SU-DHL-6 (cell line): ENCODE data around the gene KMT5B.

Source experiments
- H2AFZ ChIP-seq: fragments of 200-600 bp; sonication (generic); 2 replicates; pipeline ENCODE4 v1.6.1; 2014; ENCODE audit warnings: low read depth, mild to moderate bottlenecking, moderate library complexity, mixed read lengths, antibody characterized with exemption, low read length; ENCODE audit not compliant: severe bottlenecking
- H3F3A ChIP-seq: fragments of 200-600 bp; shearing (Covaris generic); 2 replicates; pipeline ENCODE4 v1.6.0; 2016; ENCODE audit warnings: antibody characterized with exemption, mild to moderate bottlenecking; ENCODE audit not compliant: insufficient read depth
- H3K27ac ChIP-seq: fragments of 200-600 bp; sonication (generic); 2 replicates; pipeline ENCODE4 v1.5.1; 2016; ENCODE audit warnings: low read depth, mild to moderate bottlenecking, low read length, moderate library complexity, mixed read lengths
- H3K27me3 ChIP-seq: fragments of 200-600 bp; sonication (generic), shearing (Covaris generic); 2 replicates; pipeline ENCODE4 v1.6.0; 2014; ENCODE audit warnings: mild to moderate bottlenecking, low read length
- H3K36me3 ChIP-seq: fragments of 200-600 bp; sonication (generic); 2 replicates; pipeline ENCODE4 v1.6.1; 2014; ENCODE audit warnings: mild to moderate bottlenecking, low read length, mixed read lengths
- H3K4me2 ChIP-seq: fragments of 300-600, 200-600 bp; shearing (Covaris generic), sonication (generic); 2 replicates; pipeline ENCODE4 v1.6.0; 2014; ENCODE audit warnings: low read length, low read depth, mild to moderate bottlenecking; ENCODE audit not compliant: poor library complexity, severe bottlenecking
- H3K4me3 ChIP-seq: fragments of 200-600 bp; sonication (generic); 2 replicates; pipeline ENCODE4 v1.5.1; 2014; ENCODE audit warnings: antibody characterized with exemption, low read length, mild to moderate bottlenecking, mixed read lengths; ENCODE audit not compliant: insufficient read depth, poor library complexity, severe bottlenecking
- H3K79me2 ChIP-seq: fragments of 200-600 bp; sonication (generic); 2 replicates; pipeline ENCODE4 v1.6.1; 2014; ENCODE audit warnings: mild to moderate bottlenecking, low read length, moderate library complexity; ENCODE audit not compliant: insufficient read depth
- H3K9ac ChIP-seq: fragments of 200-600 bp; sonication (generic); 2 replicates; pipeline ENCODE4 v1.7.0; 2014; ENCODE audit warnings: mild to moderate bottlenecking, low read length
- H3K9me2 ChIP-seq: fragments of 200-600 bp; sonication (generic); replicated peaks from 2 replicates; pipeline ENCODE4 v1.6.1; 2014; ENCODE audit warnings: low read length; ENCODE audit not compliant: insufficient read depth
- H3K9me3 ChIP-seq: fragments of 200-600 bp; sonication (generic); 2 replicates; pipeline ENCODE4 v1.6.1; 2014; ENCODE audit warnings: low read length, mixed read lengths; ENCODE audit not compliant: insufficient read depth
- H4K20me1 ChIP-seq: fragments of 200-600 bp; sonication (generic); 2 replicates; pipeline ENCODE4 v1.6.1; 2014; ENCODE audit warnings: low read depth, mild to moderate bottlenecking, antibody characterized with exemption, low read length, moderate library complexity, mixed read lengths
- EZH2phosphoT487 ChIP-seq: fragments of 200-600 bp; sonication (generic), shearing (Covaris generic); conservative IDR thresholded peaks from 2 replicates; pipeline ENCODE4 v1.6.1; 2018; ENCODE audit warnings: mild to moderate bottlenecking, antibody characterized with exemption, low read length, moderate library complexity, mixed read lengths
- TF ChIP-seq, protein P1 (sequence below): fragments of 200-600 bp; sonication (generic); IDR thresholded peaks from one replicate; pipeline ENCODE4 v1.5.1; 2017; ENCODE audit warnings: antibody characterized with exemption, mild to moderate bottlenecking, low read length, moderate library complexity; ENCODE audit not compliant: insufficient read depth, poor library complexity, severe bottlenecking

KMT5B gene

DNA sequence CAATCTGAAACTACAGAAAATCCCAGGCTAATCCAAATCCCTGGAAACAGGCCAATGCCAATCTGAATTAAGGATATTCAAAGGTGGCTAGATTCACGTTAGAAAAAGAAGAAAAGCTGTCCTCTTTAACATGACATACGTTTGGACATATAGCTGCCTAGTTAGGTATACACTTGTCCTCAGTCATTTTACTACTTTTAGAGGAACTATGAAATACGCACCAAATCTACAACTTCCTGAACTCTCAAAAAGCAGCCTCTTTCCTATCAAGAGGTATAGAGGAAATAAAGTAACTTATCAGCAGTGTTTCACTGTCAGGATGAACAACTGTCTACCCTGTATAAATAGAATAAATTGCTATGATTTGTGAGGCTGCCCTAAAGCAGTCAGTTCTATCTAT, 24.0 kb downstream of the KMT5B start:
- Histone ChIP-seq H4K20me1 (peaks cover 5% of the 10 kb centered on the region; the same call in 1 of the 2 replicates), H2AFZ (no peak overlapping the region), H3K27me3 (no peaks in the 10 kb centered on the region), H3K4me3 (no peak overlapping the region), H3F3A (no peaks in the 10 kb centered on the region), H3K9me2 (no peaks in the 10 kb centered on the region), H3K36me3 (0 out of 2 replicates have a peak, but pooled peaks cover 2% of the 10 kb centered on the region), H3K9ac (no peak overlapping the region), H3K27ac (no peak overlapping the region), H3K79me2 (peaks cover 31% of the 10 kb centered on the region), H3K4me2 (no peak overlapping the region), H3K9me3 (no peaks in the 10 kb centered on the region)
- TF ChIP-seq, protein P1, sequence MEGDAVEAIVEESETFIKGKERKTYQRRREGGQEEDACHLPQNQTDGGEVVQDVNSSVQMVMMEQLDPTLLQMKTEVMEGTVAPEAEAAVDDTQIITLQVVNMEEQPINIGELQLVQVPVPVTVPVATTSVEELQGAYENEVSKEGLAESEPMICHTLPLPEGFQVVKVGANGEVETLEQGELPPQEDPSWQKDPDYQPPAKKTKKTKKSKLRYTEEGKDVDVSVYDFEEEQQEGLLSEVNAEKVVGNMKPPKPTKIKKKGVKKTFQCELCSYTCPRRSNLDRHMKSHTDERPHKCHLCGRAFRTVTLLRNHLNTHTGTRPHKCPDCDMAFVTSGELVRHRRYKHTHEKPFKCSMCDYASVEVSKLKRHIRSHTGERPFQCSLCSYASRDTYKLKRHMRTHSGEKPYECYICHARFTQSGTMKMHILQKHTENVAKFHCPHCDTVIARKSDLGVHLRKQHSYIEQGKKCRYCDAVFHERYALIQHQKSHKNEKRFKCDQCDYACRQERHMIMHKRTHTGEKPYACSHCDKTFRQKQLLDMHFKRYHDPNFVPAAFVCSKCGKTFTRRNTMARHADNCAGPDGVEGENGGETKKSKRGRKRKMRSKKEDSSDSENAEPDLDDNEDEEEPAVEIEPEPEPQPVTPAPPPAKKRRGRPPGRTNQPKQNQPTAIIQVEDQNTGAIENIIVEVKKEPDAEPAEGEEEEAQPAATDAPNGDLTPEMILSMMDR, result no peak
- no peak for TF ChIP-seq EZH2phosphoT487

DNA sequence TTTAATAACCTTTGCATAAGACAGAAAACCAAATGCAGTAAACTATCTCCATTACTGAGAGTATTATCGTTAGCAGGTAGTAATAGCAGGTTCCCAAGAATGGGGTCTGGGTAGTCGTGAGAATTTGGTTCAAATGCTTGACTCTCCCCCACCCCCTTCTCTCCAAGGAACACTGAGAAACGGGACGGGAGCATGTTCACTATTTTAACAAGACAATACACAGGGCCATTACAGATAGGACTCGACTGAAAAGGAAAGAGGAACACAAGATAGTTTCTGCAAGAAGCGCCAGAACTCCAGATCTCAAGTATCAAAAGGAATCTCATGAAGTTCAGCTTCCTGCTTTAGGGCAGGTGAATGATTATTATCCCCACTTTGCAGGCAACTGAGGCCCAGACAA, 27.0 kb downstream of the KMT5B start:
- no peaks in the 10 kb centered on the region for H3F3A ChIP-seq
- no peaks in the 10 kb centered on the region for H3K9me3 ChIP-seq
- H3K27ac ChIP-seq, result no peak overlapping the region
- H3K9me2 ChIP-seq, result no peaks in the 10 kb centered on the region
- H3K79me2 ChIP-seq, result peaks cover 15% of the 10 kb centered on the region; the same call in 1 of the 2 replicates
- H4K20me1 ChIP-seq, result no peaks in the 10 kb centered on the region
- TF ChIP-seq EZH2phosphoT487, result no peak
- TF ChIP-seq, protein P1, result no peak
- no peak overlapping the region for H3K4me3 ChIP-seq
- no peaks in the 10 kb centered on the region for H3K27me3 ChIP-seq
- H3K36me3 ChIP-seq, result 0 out of 2 replicates have a peak, but pooled peaks cover 2% of the 10 kb centered on the region
- H2AFZ ChIP-seq, result no peak overlapping the region
- no peak overlapping the region for H3K9ac ChIP-seq
- H3K4me2 ChIP-seq, result no peak overlapping the region

DNA sequence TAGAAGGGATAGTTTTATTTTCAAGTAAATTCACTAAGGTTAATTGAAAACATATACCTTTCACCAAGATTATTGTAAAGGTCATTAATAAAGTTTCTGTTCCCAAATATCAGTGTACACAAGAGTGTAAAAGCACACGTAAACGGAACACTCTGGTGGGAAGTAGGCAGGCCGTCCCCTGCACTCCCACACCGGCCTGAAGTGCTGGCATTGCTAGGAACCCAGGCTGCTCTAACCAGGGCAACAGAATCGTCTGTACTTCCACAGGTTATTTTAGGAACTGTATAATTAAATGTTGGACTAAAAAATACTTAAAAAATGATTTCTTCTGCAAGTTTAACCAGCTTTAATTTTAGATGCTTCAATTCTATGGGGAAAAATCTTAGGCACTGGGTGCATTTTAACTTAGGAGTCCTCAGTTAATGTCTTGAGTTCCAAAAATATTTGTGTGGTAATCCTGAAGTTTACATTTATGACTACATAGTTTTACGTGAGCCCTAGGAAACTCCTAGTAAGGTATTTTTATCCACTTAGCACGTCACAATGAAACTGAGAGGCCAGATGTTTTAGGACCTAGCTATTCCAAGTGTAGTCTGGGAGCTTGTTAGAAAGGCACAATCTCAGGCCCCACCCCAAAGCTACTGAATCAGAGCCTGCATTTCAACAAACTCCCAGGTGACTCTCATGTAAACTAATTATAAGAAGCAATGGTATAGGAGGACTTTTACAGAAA, 31.2 kb downstream of the KMT5B start:
- H3K79me2 ChIP-seq, result no peaks in the 10 kb centered on the region
- H3K9me2 ChIP-seq, result no peaks in the 10 kb centered on the region
- no peak overlapping the region for H3K27ac ChIP-seq
- no peaks in the 10 kb centered on the region for H3K9me3 ChIP-seq
- H3K4me2 ChIP-seq, result no peak overlapping the region
- H3K9ac ChIP-seq, result no peak overlapping the region
- no peaks in the 10 kb centered on the region for H4K20me1 ChIP-seq
- no peak overlapping the region for H2AFZ ChIP-seq
- H3K27me3 ChIP-seq, result no peaks in the 10 kb centered on the region
- H3K4me3 ChIP-seq, result no peak overlapping the region
- H3F3A ChIP-seq, result no peaks in the 10 kb centered on the region
- 0 out of 2 replicates have a peak, but pooled peaks cover 2% of the 10 kb centered on the region for H3K36me3 ChIP-seq
- no peak for TF ChIP-seq EZH2phosphoT487
- TF ChIP-seq, protein P1, result no peak
